Astrocyte (in vitro differentiated cells and primary cell): Measurements from ENCODE around the gene C1QTNF1. TPM values are rescaled to one million over a fixed set of nuclear protein-coding genes. Genes with fewer than 3 reads are reported as not detected.

Experiments
- DNase-seq: peaks from one replicate; pipeline ENCODE4 v3.0.0-alpha.2; 2010; ENCODE audit warnings: low read depth
- FAIRE-seq: peaks from 2 replicates; lab custom pipeline; 2011; peaks lifted over from hg19 to GRCh38; lab: Jason Lieb, UNC
- H2AFZ ChIP-seq: 2 replicates; pipeline ENCODE4 v1.6.0; 2012; ENCODE audit warnings: low read depth, low read length, inconsistent platforms
- H3K27ac ChIP-seq: 2 replicates; pipeline ENCODE4 v1.5.1; 2011; ENCODE audit warnings: low read depth, low read length, inconsistent platforms
- H3K27me3 ChIP-seq: 2 replicates; pipeline ENCODE4 v1.6.0; 2011; ENCODE audit warnings: low read length, inconsistent platforms; ENCODE audit not compliant: insufficient read depth
- H3K36me3 ChIP-seq: 2 replicates; pipeline ENCODE4 v1.5.1; 2011; ENCODE audit warnings: low read length, inconsistent platforms; ENCODE audit not compliant: insufficient read depth
- H3K4me1 ChIP-seq: 2 replicates; pipeline ENCODE4 v1.5.1; 2011; ENCODE audit warnings: low read length, inconsistent platforms; ENCODE audit not compliant: insufficient read depth
- H3K4me2 ChIP-seq: 2 replicates; pipeline ENCODE4 v1.6.0; 2012; ENCODE audit warnings: low read length, inconsistent platforms
- H3K4me3 ChIP-seq: 2 replicates; pipeline ENCODE4 v1.5.1; 2011; ENCODE audit warnings: low read depth, mild to moderate bottlenecking, low read length, inconsistent platforms; ENCODE audit not compliant: insufficient read depth
- H3K79me2 ChIP-seq: 2 replicates; pipeline ENCODE4 v1.6.0; 2012; ENCODE audit warnings: mild to moderate bottlenecking, low read length, inconsistent platforms; ENCODE audit not compliant: insufficient read depth
- H3K9ac ChIP-seq: 2 replicates; pipeline ENCODE4 v1.6.0; 2012; ENCODE audit warnings: mild to moderate bottlenecking, low read length, inconsistent platforms
- H3K9me3 ChIP-seq: 2 replicates; pipeline ENCODE4 v1.5.1; 2012; ENCODE audit warnings: low read depth, mild to moderate bottlenecking, low read length, inconsistent platforms; ENCODE audit not compliant: insufficient read depth
- H4K20me1 ChIP-seq: 2 replicates; pipeline ENCODE4 v1.6.0; 2012; ENCODE audit warnings: low read length, inconsistent platforms; ENCODE audit not compliant: insufficient read depth
- H3K27ac Mint-ChIP-seq: one replicate; pipeline ENCODE4 v1.8.0; 2021; ENCODE audit warnings: mild to moderate bottlenecking, mixed read lengths; ENCODE audit not compliant: unreplicated experiment
- H3K27me3 Mint-ChIP-seq: one replicate; pipeline ENCODE4 v1.8.0; 2021; ENCODE audit warnings: low read depth, mixed read lengths; ENCODE audit not compliant: unreplicated experiment
- H3K36me3 Mint-ChIP-seq: one replicate; pipeline ENCODE4 v1.8.0; 2021; ENCODE audit warnings: low read depth, mixed read lengths; ENCODE audit not compliant: unreplicated experiment
- H3K4me1 Mint-ChIP-seq: one replicate; pipeline ENCODE4 v1.8.0; 2021; ENCODE audit warnings: low read depth, mixed read lengths; ENCODE audit not compliant: unreplicated experiment
- H3K4me3 Mint-ChIP-seq: one replicate; pipeline ENCODE4 v1.8.0; 2021; ENCODE audit warnings: mild to moderate bottlenecking, moderate library complexity, mixed read lengths; ENCODE audit not compliant: unreplicated experiment
- H3K9me3 Mint-ChIP-seq: one replicate; pipeline ENCODE4 v1.8.0; 2021; ENCODE audit warnings: mild to moderate bottlenecking, mixed read lengths; ENCODE audit not compliant: unreplicated experiment
- EZH2 ChIP-seq: IDR thresholded peaks from 2 replicates; pipeline ENCODE4 v1.6.1; 2012; ENCODE audit warnings: mild to moderate bottlenecking, low read length, inconsistent platforms; ENCODE audit not compliant: insufficient read depth
- total RNA-seq: library from RNA; stranded (reverse); gene quantifications from 2 replicates; pipeline ENCODE4 v1.2.1, GENCODE V29; 2021
- TF ChIP-seq, protein P1 (sequence below): IDR thresholded peaks from 2 replicates; pipeline ENCODE4 v1.5.1; 2011; ENCODE audit warnings: low read depth, mild to moderate bottlenecking, inconsistent platforms, low read length, moderate library complexity; ENCODE audit not compliant: insufficient read depth

C1QTNF1 gene
- total RNA-seq, 1 donor from 2014 or later = 2.2 TPM

DNA sequence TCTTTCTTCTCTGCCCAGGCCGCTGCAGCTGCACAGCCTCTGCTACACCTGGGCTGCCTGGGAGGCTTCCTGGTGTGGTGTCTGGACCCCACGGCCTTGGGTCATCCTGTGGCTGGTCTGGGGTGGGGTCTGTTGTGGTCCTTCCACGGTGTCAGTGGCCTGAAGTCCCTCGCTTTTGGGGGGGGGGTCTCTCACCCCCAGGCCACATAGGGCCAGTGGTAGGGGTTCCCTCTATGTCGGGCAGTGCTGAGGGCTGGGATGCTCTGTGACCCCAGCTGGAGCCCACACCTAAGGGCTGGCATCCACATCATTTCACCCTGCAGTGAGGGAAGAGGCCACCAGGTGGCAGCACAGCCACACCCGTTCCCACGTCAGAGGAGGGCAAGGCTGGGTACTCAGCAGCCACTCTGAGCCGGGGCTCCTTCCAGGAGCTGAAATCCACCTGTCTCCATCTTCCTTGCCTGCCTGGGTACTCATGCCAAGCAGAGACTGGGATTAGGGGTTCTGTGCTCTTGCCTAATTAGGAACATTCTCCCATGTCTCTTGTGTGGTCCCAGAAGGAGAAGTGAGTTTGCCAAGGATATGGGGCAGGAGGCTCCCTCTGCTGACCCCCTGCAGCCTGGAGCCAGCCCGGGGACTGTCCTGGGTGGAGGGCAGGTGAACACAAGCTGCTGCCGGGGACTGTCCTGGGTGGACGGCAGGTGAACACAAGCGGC, 63.6 kb downstream of the C1QTNF1 start:
- Histone ChIP-seq H3K27ac (no peak overlapping the region), H3K27me3 (no peaks in the 10 kb centered on the region), H4K20me1 (peaks cover 19% of the 10 kb centered on the region), H3K9ac (no peak overlapping the region), H3K9me3 (no peaks in the 10 kb centered on the region), H3K4me1 (no peaks in the 10 kb centered on the region), H2AFZ (no peak overlapping the region), H3K36me3 (no peaks in the 10 kb centered on the region), H3K4me2 (no peak overlapping the region), H3K4me3 (no peak overlapping the region), H3K79me2 (no peaks in the 10 kb centered on the region)
- Mint-ChIP-seq H3K27ac (no peak overlapping the region), H3K4me3 (no peak overlapping the region), H3K36me3 (peaks cover 4% of the 10 kb centered on the region), H3K4me1 (no peaks in the 10 kb centered on the region), H3K27me3 (peaks cover 6% of the 10 kb centered on the region), H3K9me3 (no peaks in the 10 kb centered on the region)
- DNase-seq (peak; percentile 12), FAIRE-seq (no peak)
- no peak for TF ChIP-seq EZH2
- TF ChIP-seq, protein P1, sequence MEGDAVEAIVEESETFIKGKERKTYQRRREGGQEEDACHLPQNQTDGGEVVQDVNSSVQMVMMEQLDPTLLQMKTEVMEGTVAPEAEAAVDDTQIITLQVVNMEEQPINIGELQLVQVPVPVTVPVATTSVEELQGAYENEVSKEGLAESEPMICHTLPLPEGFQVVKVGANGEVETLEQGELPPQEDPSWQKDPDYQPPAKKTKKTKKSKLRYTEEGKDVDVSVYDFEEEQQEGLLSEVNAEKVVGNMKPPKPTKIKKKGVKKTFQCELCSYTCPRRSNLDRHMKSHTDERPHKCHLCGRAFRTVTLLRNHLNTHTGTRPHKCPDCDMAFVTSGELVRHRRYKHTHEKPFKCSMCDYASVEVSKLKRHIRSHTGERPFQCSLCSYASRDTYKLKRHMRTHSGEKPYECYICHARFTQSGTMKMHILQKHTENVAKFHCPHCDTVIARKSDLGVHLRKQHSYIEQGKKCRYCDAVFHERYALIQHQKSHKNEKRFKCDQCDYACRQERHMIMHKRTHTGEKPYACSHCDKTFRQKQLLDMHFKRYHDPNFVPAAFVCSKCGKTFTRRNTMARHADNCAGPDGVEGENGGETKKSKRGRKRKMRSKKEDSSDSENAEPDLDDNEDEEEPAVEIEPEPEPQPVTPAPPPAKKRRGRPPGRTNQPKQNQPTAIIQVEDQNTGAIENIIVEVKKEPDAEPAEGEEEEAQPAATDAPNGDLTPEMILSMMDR = peak; percentile 70

DNA sequence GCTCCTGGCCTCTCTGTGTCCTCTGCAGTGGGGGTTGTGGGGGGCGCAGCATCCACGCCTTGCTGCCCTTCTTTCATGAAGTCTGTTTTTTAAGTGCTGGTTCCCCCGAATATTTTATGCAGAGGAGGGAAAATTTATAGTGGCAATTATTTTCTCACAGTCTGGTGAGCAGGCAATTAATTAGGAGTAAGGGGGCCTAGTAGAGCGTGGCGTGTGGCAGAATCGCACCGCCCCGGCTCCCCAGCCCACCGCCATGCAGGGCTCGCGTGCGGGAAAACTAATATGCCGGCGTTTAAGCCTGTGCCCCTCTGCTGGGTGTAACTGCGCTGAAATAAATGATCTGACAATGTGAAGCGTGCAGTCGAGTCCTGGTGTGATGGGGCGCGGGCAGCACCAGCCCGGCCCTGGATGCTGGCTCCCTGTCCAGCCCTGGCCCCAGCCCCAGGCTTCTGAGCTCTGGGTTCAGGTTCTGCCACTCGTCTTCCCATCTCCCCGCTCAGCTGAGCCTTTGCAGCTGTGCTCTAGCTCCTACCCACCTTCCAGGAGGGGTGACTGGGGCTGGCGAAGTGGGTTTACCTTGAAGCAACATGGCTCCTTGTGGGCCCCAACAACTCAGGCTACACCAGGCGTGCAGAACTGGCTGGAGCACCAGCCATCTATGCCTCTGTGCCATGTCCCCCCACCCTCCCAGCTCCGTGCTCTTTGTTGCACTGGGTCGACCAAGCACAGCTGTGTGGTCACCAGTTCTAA, 64.5 kb downstream of the C1QTNF1 start:
- Mint-ChIP-seq H3K4me1 (no peaks in the 10 kb centered on the region), H3K36me3 (peaks cover 2% of the 10 kb centered on the region), H3K9me3 (no peaks in the 10 kb centered on the region), H3K27ac (no peak overlapping the region), H3K27me3 (peaks cover 6% of the 10 kb centered on the region), H3K4me3 (no peak overlapping the region)
- DNase-seq (no peak), FAIRE-seq (no peak)
- TF ChIP-seq, protein P1 = no peak
- TF ChIP-seq EZH2 = no peak
- Histone ChIP-seq H3K9me3 (no peaks in the 10 kb centered on the region), H3K36me3 (no peaks in the 10 kb centered on the region), H3K4me1 (no peaks in the 10 kb centered on the region), H3K27ac (no peak overlapping the region), H4K20me1 (peaks cover 12% of the 10 kb centered on the region), H3K79me2 (no peaks in the 10 kb centered on the region), H2AFZ (no peak overlapping the region), H3K9ac (no peak overlapping the region), H3K4me3 (no peak overlapping the region), H3K27me3 (no peaks in the 10 kb centered on the region), H3K4me2 (no peak overlapping the region)

DNA sequence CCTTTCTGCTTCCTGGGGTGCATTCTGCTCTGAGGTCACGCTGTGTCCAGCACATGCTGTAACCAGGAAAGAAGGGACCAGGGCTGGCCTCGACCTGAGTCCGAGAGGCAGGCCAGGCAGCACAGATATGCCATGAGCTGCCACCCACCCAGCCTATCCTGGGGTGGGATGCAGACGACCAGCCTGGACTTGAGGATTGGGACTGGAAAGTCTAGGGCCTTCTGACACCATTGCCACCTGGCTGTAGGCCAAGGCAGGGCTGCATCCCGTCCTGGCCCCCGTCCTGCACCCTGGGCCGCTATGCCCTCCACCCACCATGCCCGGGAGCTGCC, 65.0 kb downstream of the C1QTNF1 start:
- no peaks in the 10 kb centered on the region for H3K4me1 ChIP-seq
- no peak overlapping the region for H3K9ac ChIP-seq
- H3K27ac ChIP-seq = no peak overlapping the region
- H3K9me3 ChIP-seq = no peaks in the 10 kb centered on the region
- no peak for TF ChIP-seq EZH2
- TF ChIP-seq, protein P1 = no peak
- H3K4me3 Mint-ChIP-seq = no peak overlapping the region
- H3K27me3 ChIP-seq = no peaks in the 10 kb centered on the region
- H3K79me2 ChIP-seq = no peaks in the 10 kb centered on the region
- H3K36me3 ChIP-seq = no peaks in the 10 kb centered on the region
- H3K27ac Mint-ChIP-seq = no peak overlapping the region
- no peak overlapping the region for H2AFZ ChIP-seq
- no peaks in the 10 kb centered on the region for H3K4me1 Mint-ChIP-seq
- H3K4me2 ChIP-seq = no peak overlapping the region
- FAIRE-seq (no peak), DNase-seq (no peak)
- H3K27me3 Mint-ChIP-seq = peaks cover 6% of the 10 kb centered on the region
- H3K9me3 Mint-ChIP-seq = no peaks in the 10 kb centered on the region
- peaks cover 12% of the 10 kb centered on the region for H4K20me1 ChIP-seq
- H3K4me3 ChIP-seq = no peak overlapping the region
- H3K36me3 Mint-ChIP-seq = peaks cover 2% of the 10 kb centered on the region
